OCI-LY7 (cell line): ENCODE results near the gene PLEKHM3. TPM values are rescaled to one million over a fixed set of nuclear protein-coding genes. Genes with fewer than 3 reads are reported as not detected.

Experiments
- BruUV-seq: library from RNA; stranded (reverse); fragments of 400-500 nt; replicated peaks from 2 replicates; lab custom pipeline; 2021; lab: Mats Ljungman, UMichigan
- CTCF ChIA-PET: fragments of 300-600 bp; sonication (Branson Sonifier 250); formaldehyde crosslinking; loops from one replicate; lab custom pipeline; 2022; ENCODE audit warnings: antibody characterized with exemption; ENCODE audit not compliant: unreplicated experiment; lab: Charles Lee
- POLR2A ChIA-PET: fragments of 300-600 bp; sonication (Branson Sonifier 250); formaldehyde crosslinking; loops from one replicate; lab custom pipeline; 2022; ENCODE audit warnings: antibody characterized with exemption; lab: Charles Lee
- DNase-seq: peaks from one replicate; pipeline ENCODE4 v3.0.0-alpha.2; 2015; ENCODE audit warnings: low spot score
- H2AFZ ChIP-seq: fragments of 200-600 bp; sonication (generic), shearing (Covaris generic); 2 replicates; pipeline ENCODE4 v1.6.1; 2014; ENCODE audit warnings: mild to moderate bottlenecking, antibody characterized with exemption, low read length, moderate library complexity
- H3K27ac ChIP-seq: fragments of 200-600 bp; sonication (generic); 2 replicates; pipeline ENCODE4 v1.5.1; 2014; ENCODE audit warnings: mixed run types, low read depth, mild to moderate bottlenecking, moderate library complexity, low read length, inconsistent platforms; ENCODE audit not compliant: poor library complexity, severe bottlenecking
- H3K36me3 ChIP-seq: fragments of 200-600 bp; sonication (generic); 2 replicates; pipeline ENCODE4 v1.6.1; 2014; ENCODE audit warnings: mild to moderate bottlenecking, antibody characterized with exemption, low read length, moderate library complexity, mixed read lengths; ENCODE audit not compliant: insufficient read depth
- H3K4me1 ChIP-seq: fragments of 200-600 bp; sonication (generic); 2 replicates; pipeline ENCODE4 v1.5.1; 2014; ENCODE audit warnings: mild to moderate bottlenecking, low read length; ENCODE audit not compliant: insufficient read depth, poor library complexity, severe bottlenecking
- H3K4me2 ChIP-seq: fragments of 200-600 bp; sonication (generic); 2 replicates; pipeline ENCODE4 v1.6.1; 2014; ENCODE audit warnings: mild to moderate bottlenecking, low read length
- H3K4me3 ChIP-seq: fragments of 200-600 bp; sonication (generic); 2 replicates; pipeline ENCODE4 v1.5.1; 2014; ENCODE audit warnings: mild to moderate bottlenecking, low read depth, low read length; ENCODE audit not compliant: poor library complexity, severe bottlenecking
- H3K79me2 ChIP-seq: fragments of 200-600 bp; sonication (generic); 2 replicates; pipeline ENCODE4 v1.6.1; 2016; ENCODE audit warnings: low read depth, mild to moderate bottlenecking, low read length, moderate library complexity, mixed read lengths; ENCODE audit not compliant: insufficient read depth
- H3K9me2 ChIP-seq: fragments of 200-600 bp; sonication (generic); 2 replicates; pipeline ENCODE4 v1.6.1; 2016; ENCODE audit warnings: mild to moderate bottlenecking, low read length, mixed read lengths; ENCODE audit not compliant: insufficient read depth
- H3K9me3 ChIP-seq: fragments of 200-600 bp; sonication (generic); 2 replicates; pipeline ENCODE4 v1.6.1; 2014; ENCODE audit warnings: mild to moderate bottlenecking, mixed run types, low read length, mixed read lengths
- H4K20me1 ChIP-seq: fragments of 200-600 bp; sonication (generic); 2 replicates; pipeline ENCODE4 v1.6.1; 2014; ENCODE audit warnings: mild to moderate bottlenecking, antibody characterized with exemption, low read length, moderate library complexity, mixed read lengths; ENCODE audit not compliant: insufficient read depth
- CTCF ChIP-seq: fragments of 200-600 bp; sonication (generic); conservative IDR thresholded peaks from 2 replicates; pipeline ENCODE4 v1.5.1; 2014; ENCODE audit warnings: mild to moderate bottlenecking, antibody characterized with exemption, low read length, moderate library complexity, mixed read lengths
- EZH2phosphoT487 ChIP-seq: fragments of 200-600 bp; sonication (generic); IDR thresholded peaks from 2 replicates; pipeline ENCODE4 v1.6.1; 2018; ENCODE audit warnings: low read depth, borderline replicate concordance, mild to moderate bottlenecking, mixed run types, antibody characterized with exemption, low read length, moderate library complexity, mixed read lengths
- intact Hi-C: fragments of 100-400 bp; cut with micrococcal nuclease; formaldehyde crosslinking; loops from one replicate; pipeline ENCODE4 v1.10.0; 2022; ENCODE audit not compliant: unreplicated experiment
- total RNA-seq, 2 experiments: library from RNA; depleted of rRNA in 1 of 2; stranded (reverse); fragments of >200 nt in 1 of 2; shearing (Covaris generic) in 1 of 2; gene quantifications; 2 replicates each; pipeline ENCODE4 v1.2.3, GENCODE V29; 2014 to 2022

Gene PLEKHM3
- total RNA-seq, 2 experiments from 2014 or later = 3.7 to 6.3 TPM

- no peak overlapping the region for H3K4me3 ChIP-seq
- BruUV-seq = no TSS peak
- intact Hi-C loops = no loop called here
- CTCF ChIA-PET = no interaction called here
- no peaks in the 10 kb centered on the region for H3K9me3 ChIP-seq
- H2AFZ ChIP-seq = no peak overlapping the region
- H3K4me1 ChIP-seq = peaks cover 12% of the 10 kb centered on the region
- no peaks in the 10 kb centered on the region for H3K9me2 ChIP-seq
- H4K20me1 ChIP-seq = no peaks in the 10 kb centered on the region
- POLR2A ChIA-PET = interaction anchor here (0.6 to 2.0 kb wide), 4 partner anchors 12 to 560 kb away, joined by 3 to 9 read pairs (median 4); no protein-coding TSS in a partner anchor
- no peak overlapping the region for H3K27ac ChIP-seq
- H3K36me3 ChIP-seq = no peaks in the 10 kb centered on the region
- H3K79me2 ChIP-seq = no peaks in the 10 kb centered on the region
- no peak for DNase-seq
- H3K4me2 ChIP-seq = no peak overlapping the region
- TF ChIP-seq CTCF = no peak
- no peak for TF ChIP-seq EZH2phosphoT487
Measured at GRCh38 chr2:207952564-207953345, 72.6 kb downstream of the PLEKHM3 start.

GRCh38 chr2:207951734-207952470, 73.4 kb downstream of the PLEKHM3 start:
- H2AFZ ChIP-seq = no peak overlapping the region

More at GRCh38 chr2:207951734-207952470, 73.4 kb downstream of the PLEKHM3 start:
- no peak overlapping the region for H3K27ac ChIP-seq
- H3K4me1 ChIP-seq = peaks cover 12% of the 10 kb centered on the region
- peak overlapping the region; percentile 20; the same call in 1 of the 2 replicates for H3K4me2 ChIP-seq
- POLR2A ChIA-PET = interaction anchor here (0.6 kb wide), 1 partner anchor 231 kb away, joined by 3 read pairs; no protein-coding TSS in a partner anchor
- no peaks in the 10 kb centered on the region for H4K20me1 ChIP-seq
- no peaks in the 10 kb centered on the region for H3K9me3 ChIP-seq
- CTCF ChIA-PET = interaction anchor here (0.5 kb wide), 1 partner anchor 21 kb away, joined by 4 read pairs; no protein-coding TSS in a partner anchor
- no peak overlapping the region for H3K4me3 ChIP-seq
- peak; percentile 10 for DNase-seq
- TF ChIP-seq CTCF (no peak), EZH2phosphoT487 (no peak)
- no peaks in the 10 kb centered on the region for H3K36me3 ChIP-seq
- no TSS peak for BruUV-seq
- H3K9me2 ChIP-seq = no peaks in the 10 kb centered on the region
- intact Hi-C loops = no loop called here
- no peaks in the 10 kb centered on the region for H3K79me2 ChIP-seq
